Measurements from ENCODE around the gene GORASP1. TPM values are rescaled to one million over a fixed set of nuclear protein-coding genes. Genes with fewer than 3 reads are reported as not detected.

Gene GORASP1
- polyA plus RNA-seq, 3 donors: 55.5 to 59.3 (median 59.1) TPM

DNA sequence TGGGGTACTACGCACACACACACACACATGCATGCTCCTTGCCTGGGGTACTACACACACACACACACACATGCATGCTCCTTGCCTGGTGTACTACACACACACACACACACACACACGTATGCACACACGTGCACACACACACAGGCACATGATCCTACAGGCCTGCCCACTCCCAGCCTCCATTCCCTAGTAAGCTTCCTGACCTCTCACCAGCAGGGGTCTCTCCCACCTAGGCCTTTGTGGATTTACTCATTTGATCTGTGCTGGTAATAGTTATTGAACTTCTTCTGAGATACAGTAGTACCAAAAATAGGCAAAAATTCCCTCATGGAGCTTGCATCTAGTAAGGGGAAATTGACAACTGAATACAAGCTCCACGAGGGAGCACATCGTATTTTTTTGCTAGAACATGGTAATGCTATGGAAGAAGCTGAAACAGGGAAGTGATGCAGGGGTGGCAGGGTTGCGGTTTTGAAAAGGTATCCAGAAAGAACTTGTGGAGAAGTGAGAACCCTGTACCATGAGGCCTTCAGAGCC is 19.2 kb upstream of the GORASP1 start:
- DNase-seq (ENCODE audit: low read depth in 3 of 3, low spot score in 2 of 3): no peak

DNA sequence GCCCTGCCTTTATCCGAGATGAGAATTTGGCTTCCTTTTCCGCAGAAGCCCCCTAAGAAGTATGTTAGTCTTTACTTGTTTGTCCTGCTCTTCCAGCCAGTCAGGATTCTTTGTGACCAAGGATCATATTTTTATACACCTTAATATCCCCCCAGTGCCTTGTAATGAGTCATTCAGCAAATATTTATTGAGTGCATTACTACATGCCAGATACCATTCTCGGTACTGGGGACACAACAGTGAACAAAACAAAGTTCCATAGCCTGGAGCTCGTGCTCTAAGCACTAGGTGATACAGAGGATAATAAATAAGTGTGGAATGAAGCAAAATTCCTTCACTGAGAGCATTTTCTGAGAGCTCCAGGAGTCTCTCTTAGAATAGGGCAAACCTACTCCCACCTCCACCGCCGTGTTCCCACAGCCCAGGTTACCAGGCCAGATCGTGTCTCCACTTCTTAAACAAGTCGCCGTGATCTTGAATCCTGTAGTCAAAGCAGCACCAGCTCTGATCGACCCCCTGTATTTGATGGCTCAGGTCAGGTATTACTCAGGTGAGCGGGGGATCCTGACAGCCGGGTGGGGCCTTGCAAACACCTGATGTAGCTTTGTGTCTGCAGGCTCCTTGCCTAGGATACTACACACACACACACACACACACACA is 18.5 kb upstream of the GORASP1 start:
- no peak for DNase-seq (ENCODE audit: low read depth in 3 of 3, low spot score in 2 of 3)

DNA sequence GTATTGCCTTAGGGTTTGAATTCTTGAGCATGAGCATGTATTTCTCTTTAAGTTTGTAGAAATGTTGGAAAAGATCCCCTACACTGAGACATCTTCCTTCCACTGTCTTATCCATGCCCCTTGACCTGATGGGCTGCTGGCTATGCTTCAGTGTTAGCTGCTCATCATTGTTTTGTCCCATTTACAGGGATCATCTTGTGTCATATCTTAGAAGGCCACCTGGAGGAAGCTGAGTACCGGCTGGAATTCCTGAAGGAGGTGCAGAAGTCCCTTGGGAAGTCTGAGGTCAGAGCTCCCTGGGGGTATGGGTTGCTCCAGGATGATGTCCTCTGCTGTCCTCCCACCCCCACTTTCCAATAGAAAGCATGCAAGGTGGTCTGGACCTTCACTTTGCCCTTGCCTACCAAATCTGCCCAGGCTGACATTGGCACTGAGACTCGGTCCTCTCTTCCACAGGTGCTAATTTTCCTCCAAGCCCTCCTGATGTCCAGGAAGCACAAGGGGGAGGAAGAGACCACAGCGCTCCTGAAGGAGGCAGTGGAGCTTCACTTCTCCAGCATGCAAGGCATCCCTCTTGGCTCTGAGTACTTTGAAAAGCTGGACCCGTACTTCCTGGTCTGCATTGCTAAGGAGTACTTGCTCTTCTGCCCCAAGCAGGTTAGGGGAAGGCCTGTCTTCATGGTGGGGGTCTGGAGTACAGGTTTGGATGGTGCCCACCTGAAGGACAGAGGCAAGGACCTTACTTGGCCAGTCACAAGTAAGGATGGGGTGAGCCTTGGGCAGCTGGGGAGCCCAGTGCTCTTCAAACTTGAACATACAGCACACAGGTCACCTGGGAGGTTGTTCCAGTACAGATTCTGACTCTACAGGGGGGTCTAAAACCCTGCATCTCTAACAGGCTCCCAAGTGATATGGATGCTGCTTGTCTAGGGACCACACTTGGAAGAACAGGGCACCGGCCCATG is 17.7 kb upstream of the GORASP1 start:
- DNase-seq (ENCODE audit: low read depth in 3 of 3, low spot score in 2 of 3): no peak

DNA sequence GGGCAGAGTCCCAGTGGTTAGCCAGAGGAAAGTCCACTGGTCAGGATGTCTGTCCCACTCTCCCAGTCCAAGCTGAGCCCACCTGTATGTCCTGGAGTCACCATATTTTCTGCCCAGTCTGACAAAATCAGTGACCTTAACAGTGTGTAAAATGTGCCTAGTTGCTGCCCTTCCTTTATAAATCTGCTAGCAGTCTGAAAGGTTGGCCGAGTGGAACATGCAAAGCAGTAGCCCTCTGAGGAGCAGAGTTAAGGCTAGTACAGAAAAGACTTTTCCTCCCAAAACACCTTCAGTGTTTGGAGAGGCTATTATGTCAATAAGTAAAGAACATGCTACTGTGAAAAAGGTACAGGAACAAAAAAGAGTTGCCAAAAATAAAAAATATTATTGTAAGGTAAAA is 15.4 kb upstream of the GORASP1 start:
- DNase-seq (ENCODE audit: low read depth in 3 of 3, low spot score in 2 of 3): no peak

DNA sequence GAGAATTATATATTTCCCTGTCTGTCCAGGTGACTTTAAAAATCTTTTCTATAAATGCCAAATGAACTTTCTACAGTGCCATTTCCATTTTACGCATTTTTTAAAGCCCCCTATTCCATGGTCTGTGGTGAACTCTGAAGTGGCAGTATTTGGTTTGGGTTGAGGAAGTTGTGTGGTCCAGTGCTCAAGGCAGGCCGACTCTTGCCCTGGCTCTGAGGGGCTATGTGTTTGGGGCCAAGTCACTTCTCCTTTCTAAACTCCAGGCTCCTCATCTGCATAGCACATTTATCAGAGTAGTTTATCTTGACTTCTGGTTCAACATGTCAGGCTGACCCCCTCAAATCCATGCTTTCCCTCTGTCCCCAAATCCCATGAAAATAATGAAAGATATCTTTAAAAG is 14.2 kb upstream of the GORASP1 start:
- no peak for DNase-seq (ENCODE audit: low read depth in 3 of 3, low spot score in 2 of 3)

DNA sequence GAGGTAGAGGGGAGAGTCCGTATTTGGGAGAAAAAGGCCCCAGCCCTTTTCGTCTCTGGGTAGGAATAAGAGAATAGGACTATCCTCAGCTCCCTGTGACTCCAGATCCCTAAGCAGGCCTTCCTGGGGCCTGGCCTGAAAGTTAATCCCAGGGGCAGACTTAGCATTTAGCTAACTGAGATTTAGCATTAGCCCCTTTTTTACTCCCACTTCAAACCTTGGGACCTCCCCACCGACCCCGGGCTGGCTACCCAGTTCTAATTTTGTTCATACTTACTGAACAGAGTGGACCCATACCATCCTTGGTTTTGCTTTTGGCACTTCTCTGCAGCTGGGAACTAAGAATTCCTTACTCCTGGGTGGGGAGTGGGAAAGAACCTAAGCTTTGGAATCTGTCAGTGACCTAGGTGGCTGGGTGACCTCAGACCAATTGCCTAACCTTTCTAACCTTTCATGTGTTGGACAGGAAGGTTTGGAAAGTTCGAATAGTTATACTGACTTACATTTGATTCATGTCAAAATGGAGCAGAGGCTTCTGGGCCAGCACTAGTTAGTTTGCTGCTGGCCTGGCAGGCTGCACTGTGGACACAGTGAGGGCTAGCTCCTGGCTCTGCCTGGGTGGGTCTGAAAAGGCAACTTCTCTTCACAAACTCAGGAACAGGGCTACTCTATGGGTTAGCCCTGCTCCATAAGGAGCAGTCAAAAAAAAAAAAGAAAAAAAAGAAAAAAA is 11.7 kb upstream of the GORASP1 start:
- DNase-seq (ENCODE audit: low read depth in 3 of 3, low spot score in 2 of 3): no peak

DNA sequence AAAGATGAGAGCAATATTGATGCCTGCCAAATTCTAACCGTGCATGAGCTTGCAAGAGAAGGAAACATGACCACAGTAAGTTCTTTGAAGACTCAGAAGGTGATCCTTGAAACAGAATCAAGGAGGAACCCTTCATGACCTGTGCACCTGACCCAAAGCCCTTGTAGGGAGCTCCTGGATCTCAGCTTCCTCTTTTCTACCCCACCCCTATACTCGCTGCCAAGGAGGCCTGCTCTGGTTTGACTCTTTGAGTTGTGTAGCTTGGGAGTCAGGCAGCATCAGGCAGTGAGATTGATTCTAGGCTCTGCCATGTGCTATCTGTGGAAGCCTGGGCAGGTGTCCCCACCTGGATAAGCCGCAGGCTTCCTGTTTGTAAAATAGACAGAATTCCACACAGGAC is 10.7 kb upstream of the GORASP1 start:
- no peak for DNase-seq (ENCODE audit: low read depth in 3 of 3, low spot score in 2 of 3)

DNA sequence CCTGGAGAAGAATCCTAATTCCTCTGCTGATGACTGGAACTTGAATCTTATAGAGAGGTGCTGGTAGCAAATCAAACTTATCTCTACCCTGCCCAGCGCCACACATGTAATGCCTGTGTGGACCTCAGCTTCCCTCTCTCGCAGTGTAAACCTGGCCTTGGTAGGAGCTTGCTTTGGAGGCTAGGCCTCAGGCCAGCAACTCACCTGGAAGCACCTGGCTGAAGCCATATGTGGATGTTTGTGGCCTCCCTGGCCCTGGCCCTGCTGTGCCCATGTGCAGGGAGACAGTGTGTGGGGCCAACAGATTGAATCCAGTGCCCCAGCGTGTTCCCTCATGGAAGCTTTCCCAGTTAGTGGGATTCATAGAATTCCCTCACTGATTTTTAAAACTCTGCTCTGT is 8.4 kb upstream of the GORASP1 start:
- no peak for DNase-seq (ENCODE audit: low read depth in 3 of 3, low spot score in 2 of 3)

DNA sequence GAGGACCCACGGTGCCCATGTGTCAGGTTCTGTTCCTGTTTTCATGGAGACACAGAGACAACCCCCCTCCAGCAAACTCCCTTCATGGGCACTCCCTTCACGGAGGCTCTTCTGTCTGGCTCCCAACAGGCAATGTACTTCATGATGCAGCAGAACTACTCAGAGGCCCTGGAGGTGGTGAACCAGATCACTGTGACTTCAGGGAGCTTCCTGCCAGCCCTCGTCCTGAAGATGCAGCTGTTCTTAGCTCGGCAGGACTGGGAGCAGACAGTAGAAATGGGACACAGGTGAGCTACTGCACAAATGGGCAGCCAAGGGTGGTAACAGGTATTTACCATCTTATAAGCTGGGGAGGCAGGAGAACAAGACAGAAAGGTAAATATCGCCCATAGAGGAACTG is 7.0 kb upstream of the GORASP1 start:
- no peak for DNase-seq (ENCODE audit: low read depth in 3 of 3, low spot score in 2 of 3)

DNA sequence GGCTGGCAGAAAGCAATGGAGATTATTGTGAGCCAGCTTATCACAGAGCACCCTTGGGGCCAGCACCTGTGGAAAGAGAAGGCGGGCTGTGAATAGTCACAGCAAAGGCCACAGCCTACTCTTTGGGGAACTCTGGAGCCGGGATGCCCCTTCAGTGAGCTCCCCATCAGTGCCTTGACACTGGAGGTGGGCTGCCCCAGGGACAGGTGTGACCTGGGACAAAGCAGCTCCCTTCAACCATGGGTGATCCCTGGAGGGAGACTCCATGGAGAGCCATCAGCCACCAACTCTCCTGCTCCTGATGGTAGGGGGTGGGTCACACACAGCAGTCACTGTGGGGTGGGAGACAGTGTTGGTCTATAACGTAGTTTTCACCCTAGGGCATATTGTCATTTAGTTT is 5.9 kb upstream of the GORASP1 start:
- no peak for DNase-seq (ENCODE audit: low read depth in 3 of 3, low spot score in 2 of 3)

DNA sequence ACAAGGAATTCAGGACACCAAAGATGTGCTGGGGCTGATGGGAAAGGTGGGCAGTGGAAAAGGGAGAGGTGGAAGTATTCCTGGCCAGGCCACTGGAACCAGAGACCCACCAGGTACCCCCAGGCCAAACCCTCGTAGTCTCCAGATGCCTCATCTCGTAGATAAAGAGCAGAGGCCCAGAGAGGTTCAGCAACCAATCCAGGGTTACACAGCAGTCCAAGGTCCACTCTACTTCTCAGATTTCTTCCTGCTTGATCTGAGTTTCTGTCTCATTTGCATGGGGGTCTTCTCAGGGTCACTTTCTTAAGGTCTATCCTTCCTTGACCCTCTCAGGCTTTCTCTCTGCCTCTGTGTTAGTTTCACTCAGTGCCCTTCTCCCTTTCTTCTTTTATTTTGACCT is 5.1 kb upstream of the GORASP1 start:
- DNase-seq (ENCODE audit: low read depth in 3 of 3, low spot score in 2 of 3): no peak

DNA sequence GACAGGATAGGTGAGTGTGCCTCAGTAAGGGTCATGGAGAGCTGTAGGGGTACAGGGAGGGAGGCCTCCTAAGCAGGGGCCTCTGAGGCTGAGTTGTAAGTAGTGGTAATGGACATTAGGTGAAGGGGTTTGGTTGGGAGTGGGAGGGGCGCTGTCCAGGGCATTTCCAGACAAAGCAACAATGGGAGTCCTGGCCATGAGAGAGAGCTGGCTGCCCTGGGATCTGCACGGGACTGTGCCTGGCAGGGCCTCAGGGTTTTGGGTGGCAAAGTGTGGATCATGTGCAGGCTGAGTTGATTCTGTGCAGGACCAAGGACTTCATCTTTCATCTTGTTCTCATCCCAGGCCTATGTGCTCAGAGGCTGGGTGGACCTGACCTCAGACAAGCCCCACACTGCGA is 4.7 kb upstream of the GORASP1 start:
- DNase-seq (ENCODE audit: low read depth in 3 of 3, low spot score in 2 of 3): no peak

DNA sequence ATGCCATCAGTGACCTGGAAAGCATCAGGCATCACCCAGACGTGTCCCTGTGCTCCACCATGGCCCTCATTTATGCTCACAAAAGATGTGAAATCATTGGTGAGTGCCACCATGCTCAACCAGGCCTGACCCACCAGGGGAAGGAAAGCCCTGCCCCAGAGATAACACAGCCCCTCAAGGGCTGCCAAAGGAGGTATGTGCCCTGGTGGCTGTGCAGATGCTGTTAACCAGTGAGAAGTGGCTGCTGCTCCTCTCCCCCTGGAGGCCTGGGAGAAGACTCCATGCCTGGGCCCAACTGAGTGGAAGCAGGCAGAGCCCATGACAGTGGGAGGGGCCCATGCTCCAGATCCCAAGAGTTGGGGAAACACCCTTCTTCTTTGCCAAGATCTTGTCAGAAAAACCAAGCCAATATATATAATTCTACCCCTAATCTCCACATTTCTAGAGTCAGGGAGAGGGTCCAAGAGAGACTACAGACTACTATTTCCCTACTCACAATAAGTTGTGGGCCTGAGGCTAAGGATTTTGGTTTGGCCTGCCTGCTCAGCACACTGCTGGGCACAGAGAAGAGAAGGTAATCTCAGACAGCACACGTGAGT is 2.7 kb upstream of the GORASP1 start:
- DNase-seq (ENCODE audit: low read depth in 3 of 3, low spot score in 2 of 3): no peak

DNA sequence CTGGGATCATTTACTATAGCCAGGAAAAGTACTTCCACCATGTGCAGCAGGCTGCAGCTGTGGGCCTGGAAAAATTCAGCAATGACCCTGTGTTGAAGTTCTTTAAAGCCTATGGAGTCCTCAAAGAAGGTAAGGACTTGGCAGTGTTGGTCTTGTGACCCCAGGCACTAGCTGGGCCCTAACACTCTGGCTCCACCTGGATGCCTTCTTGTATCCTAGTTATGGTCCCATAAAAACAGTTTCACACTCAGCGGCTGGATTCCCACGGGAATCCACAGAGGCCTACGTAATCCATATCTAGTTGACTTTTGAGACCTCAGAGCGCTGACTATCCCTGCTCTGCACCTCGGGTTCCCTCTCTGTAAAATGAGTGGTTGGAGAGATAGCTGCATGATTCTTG is 1.7 kb upstream of the GORASP1 start:
- DNase-seq (ENCODE audit: low read depth in 3 of 3, low spot score in 2 of 3): no peak

DNA sequence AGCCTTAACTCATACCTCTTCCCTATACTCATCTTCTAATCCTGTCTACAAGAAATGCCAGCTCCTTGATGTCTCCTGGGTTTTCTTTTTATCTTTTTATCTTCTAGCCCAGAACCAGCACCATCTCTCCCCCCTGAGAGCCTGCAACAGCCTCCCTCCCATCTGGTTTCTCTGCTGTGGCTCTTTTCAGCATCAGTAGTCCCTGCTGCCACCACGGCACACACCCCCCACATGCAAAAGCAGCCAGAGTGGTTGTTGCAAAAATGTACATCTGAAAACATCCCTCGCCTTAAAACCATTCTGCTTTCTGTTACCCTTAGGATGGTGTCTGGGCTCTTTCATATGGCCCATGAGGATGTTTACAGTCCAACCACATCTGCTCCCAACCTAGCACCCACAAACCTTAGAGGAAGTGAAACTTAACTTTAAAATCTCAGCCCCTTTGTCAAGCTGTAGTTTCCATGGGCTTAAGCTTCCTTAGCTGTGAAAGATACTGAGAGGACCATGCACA is 828 bp upstream of the GORASP1 start:
- DNase-seq (ENCODE audit: low read depth in 3 of 3, low spot score in 2 of 3): no peak

DNA sequence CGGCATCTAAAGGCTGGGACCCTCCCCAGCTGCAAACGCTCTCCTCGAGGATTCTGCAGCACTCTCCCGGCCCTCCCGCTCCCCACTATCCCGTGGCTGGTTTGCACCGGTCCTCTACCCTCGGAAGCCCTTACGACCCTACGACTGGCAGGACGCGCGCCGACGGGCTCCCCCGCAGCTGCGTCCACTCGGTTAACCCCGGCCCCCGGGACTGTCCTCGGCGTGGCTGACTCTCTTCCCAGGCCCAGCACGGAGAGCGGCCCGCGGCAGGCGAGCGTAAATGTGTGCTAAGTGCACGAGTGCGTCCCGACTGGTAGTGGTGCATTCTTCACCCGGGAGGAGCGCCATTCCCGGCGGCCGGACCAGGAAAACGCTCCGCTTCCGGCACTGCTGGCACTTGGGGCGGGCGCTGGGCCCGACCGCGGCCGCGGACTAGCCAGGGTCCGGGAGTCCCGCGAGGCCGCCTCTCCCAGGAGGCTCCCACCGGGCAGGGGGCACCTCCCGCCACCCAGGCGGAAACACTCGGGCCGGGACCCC is 508 bp downstream of the GORASP1 start:
- no peak for DNase-seq (ENCODE audit: low read depth in 3 of 3, low spot score in 2 of 3)

DNA sequence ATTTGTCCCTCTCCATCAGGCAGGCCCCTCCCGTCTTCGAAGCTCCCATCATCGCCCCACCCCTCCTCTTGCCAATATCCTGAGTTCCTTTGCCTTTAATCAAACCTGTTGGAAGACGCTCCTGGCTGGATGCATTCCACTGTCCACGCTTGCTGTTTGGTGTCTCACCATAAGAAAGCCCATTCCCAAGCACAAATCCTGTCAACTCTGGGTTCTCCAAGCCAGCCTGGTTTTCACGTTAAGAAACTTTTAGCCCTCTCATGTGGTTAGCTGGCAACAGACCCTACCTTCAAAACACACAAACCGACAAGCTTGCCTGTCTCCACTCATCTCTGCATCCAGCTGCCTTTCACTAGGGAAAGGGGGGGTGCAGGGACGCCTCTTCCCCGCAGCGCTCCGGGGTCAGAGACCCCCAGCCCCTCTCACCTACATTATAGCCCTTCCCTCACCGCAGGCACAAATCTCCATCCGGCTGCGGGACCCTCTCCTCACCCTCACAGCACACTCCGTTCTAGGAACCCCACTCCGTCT is 1.1 kb downstream of the GORASP1 start:
- DNase-seq (ENCODE audit: low read depth in 3 of 3, low spot score in 2 of 3): no peak

DNA sequence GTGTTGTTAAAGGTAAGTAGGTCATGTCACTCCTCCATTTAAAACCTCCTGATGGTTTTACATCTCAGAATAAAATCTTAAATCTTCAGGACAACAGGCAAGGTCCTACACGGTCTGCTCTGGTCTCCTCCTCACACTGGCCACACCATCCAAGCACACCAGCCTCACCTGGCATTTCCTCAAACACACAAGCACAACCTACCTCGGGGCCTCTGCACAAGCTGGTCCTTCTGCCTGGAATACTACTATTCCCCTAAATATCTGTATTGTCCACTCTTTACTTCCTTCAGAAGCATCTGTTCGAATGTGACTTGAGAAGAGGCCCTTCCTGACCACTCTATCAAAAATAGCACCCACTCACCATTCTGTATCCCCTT is 1.8 kb downstream of the GORASP1 start:
- DNase-seq (ENCODE audit: low read depth in 3 of 3, low spot score in 2 of 3): no peak

DNA sequence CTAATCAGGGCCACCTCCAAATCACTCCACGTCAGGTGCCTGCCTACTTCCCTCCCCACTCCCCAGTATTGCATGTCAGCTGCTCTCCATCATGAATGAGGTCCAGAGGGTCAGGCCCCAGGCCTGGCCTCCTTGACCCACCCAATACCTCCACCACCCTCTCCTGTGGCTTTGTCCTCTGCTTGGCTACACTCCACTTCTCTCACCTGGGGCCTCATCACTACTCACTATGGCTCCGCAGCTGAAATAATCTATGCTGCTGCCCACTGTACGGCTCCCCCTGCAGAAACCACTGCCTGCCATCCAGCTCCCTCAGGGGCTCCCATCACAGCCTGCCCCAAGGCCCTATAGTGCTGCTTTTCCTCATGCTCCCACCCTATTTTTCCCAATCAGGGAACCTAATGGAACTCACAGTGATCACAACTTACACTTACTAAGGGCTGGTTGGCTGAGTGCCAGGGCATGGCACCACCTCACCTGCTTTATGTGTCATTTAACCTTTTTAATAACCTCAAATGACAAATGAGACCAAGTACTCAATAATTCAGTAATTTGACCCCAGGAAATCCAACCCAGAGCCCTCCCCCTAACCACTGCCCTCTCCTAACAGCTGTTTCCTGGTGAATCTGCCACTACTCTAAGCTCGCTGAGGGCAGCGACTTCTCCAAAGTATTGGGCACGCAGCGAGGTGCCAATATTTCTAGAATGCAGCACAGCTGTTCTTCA is 2.3 kb downstream of the GORASP1 start:
- DNase-seq (ENCODE audit: low read depth in 3 of 3, low spot score in 2 of 3): no peak

Data from right renal cortex interstitium (tissue), 3 donors.